ENCODE measurements around the gene PRKG2.

PRKG2 gene

GRCh38 chr4:81131563-81131962 is 83.5 kb downstream of the PRKG2 start:
- Mint-ChIP-seq H3K9me3 (peaks cover 2% of the 10 kb centered on the region), H3K27me3 (ENCODE audit: low read depth) (no peaks in the 10 kb centered on the region), H3K36me3 (ENCODE audit: low read depth) (peaks cover 30% of the 10 kb centered on the region), H3K4me1 (peaks cover 10% of the 10 kb centered on the region), H3K4me3 (no peak overlapping the region), H3K27ac (no peak overlapping the region)
- TF ChIP-seq CTCF (IDR thresholded peaks at IDR 0.05; ENCODE audit: unreplicated experiment in 3 of 3), result no peak

DNA sequence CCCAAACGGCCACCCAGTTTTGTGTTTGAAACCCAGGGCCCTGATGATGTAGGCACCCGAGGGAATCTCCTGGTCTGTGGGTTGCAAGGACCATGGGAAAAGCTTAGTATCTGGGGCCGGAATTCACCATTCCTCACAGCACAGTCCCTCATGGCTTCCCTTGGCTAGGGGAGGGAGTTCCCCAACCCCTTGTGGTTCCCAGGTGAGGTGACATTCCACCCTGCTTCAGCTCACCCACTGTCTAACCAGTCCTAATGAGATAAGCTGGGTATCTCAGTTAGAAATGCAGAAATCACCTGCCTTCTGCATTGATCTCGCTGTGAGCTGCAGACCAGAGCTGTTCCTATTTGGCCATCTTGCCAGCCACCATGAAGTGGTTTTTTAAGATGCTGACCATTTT is 84.0 kb downstream of the PRKG2 start:
- Mint-ChIP-seq H3K4me1 (peaks cover 5% of the 10 kb centered on the region), H3K36me3 (ENCODE audit: low read depth) (peaks cover 30% of the 10 kb centered on the region), H3K27me3 (ENCODE audit: low read depth) (no peaks in the 10 kb centered on the region), H3K27ac (no peak overlapping the region), H3K4me3 (no peak overlapping the region), H3K9me3 (peaks cover 2% of the 10 kb centered on the region)
- TF ChIP-seq CTCF (IDR thresholded peaks at IDR 0.05; ENCODE audit: unreplicated experiment in 3 of 3), result no peak

GRCh38 chr4:81130569-81130968 is 84.5 kb downstream of the PRKG2 start:
- H3K4me3 Mint-ChIP-seq, result no peak overlapping the region
- H3K27me3 Mint-ChIP-seq (ENCODE audit: low read depth), result no peaks in the 10 kb centered on the region
- no peak for TF ChIP-seq CTCF (IDR thresholded peaks at IDR 0.05; ENCODE audit: unreplicated experiment in 3 of 3)
- no peak overlapping the region for H3K27ac Mint-ChIP-seq
- no peaks in the 10 kb centered on the region for H3K4me1 Mint-ChIP-seq
- H3K9me3 Mint-ChIP-seq, result peaks cover 2% of the 10 kb centered on the region
- H3K36me3 Mint-ChIP-seq (ENCODE audit: low read depth), result peaks cover 30% of the 10 kb centered on the region

GRCh38 chr4:81120055-81120454 is 95.0 kb downstream of the PRKG2 start:
- no peaks in the 10 kb centered on the region for H3K36me3 Mint-ChIP-seq (ENCODE audit: low read depth)
- no peak overlapping the region for H3K4me3 Mint-ChIP-seq
- H3K9me3 Mint-ChIP-seq, result no peaks in the 10 kb centered on the region
- H3K27me3 Mint-ChIP-seq (ENCODE audit: low read depth), result peaks cover 4% of the 10 kb centered on the region
- H3K27ac Mint-ChIP-seq, result no peak overlapping the region
- H3K4me1 Mint-ChIP-seq, result no peaks in the 10 kb centered on the region
- no peak for TF ChIP-seq CTCF (IDR thresholded peaks at IDR 0.05; ENCODE audit: unreplicated experiment in 3 of 3)

DNA sequence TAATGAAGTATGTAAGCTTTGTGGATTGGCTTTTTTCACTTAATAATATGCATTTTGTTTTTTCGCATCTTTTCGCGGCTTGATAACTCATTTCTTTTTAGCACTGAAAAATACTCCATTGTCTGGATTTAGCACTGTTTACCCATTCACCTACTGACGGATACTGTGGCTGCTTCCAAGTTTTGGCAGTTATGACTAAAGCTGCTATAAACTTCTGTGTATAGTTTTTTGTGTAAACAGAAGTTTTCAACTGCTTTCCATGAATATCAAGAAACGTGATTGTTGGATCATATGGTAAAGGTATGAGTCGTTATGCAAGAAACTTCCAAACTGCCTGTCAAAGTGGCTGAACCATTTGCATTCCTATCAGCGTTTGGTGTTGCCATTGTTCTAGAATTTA is 96.9 kb downstream of the PRKG2 start:
- H3K4me3 Mint-ChIP-seq, result no peak overlapping the region
- no peak overlapping the region for H3K27ac Mint-ChIP-seq
- no peaks in the 10 kb centered on the region for H3K9me3 Mint-ChIP-seq
- no peaks in the 10 kb centered on the region for H3K4me1 Mint-ChIP-seq
- TF ChIP-seq CTCF (IDR thresholded peaks at IDR 0.05; ENCODE audit: unreplicated experiment in 3 of 3), result no peak
- peaks cover 4% of the 10 kb centered on the region for H3K27me3 Mint-ChIP-seq (ENCODE audit: low read depth)
- H3K36me3 Mint-ChIP-seq (ENCODE audit: low read depth), result no peaks in the 10 kb centered on the region

DNA sequence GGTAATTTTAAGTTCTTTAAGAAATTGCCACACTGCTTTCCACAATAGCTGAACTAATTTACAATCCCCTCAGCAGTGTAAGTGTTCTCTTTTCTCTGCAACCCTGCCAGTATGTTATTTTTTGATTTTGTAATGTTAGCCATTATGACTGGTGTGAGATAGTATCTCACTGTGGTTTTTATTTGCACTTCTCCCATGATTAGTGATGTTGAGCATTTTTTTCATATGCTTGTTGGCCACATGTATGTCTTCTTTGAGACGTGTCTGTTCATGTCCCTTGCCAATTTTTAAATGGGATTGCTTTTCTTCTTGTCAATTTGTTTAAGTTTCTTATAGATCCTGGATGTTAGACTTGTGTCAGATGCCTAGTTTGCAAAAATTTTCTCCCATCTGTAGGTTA is 98.5 kb downstream of the PRKG2 start:
- H3K9me3 Mint-ChIP-seq, result no peaks in the 10 kb centered on the region
- H3K27me3 Mint-ChIP-seq (ENCODE audit: low read depth), result peaks cover 4% of the 10 kb centered on the region
- no peaks in the 10 kb centered on the region for H3K36me3 Mint-ChIP-seq (ENCODE audit: low read depth)
- H3K4me3 Mint-ChIP-seq, result no peak overlapping the region
- no peak for TF ChIP-seq CTCF (IDR thresholded peaks at IDR 0.05; ENCODE audit: unreplicated experiment in 3 of 3)
- no peak overlapping the region for H3K27ac Mint-ChIP-seq
- no peaks in the 10 kb centered on the region for H3K4me1 Mint-ChIP-seq
